ENCODE data around the gene FCHSD2.
A peak's percentile ranks its signal among the peaks of the same experiment; 100 is the strongest.
"Not testable (repeated sequence)": the region's sequence is repeated elsewhere in the genome, so short reads cannot be mapped to it uniquely, and the experiment has no call there.

The FCHSD2 gene

GRCh38 chr11:72860592-72860991 lies 281.5 kb downstream of the FCHSD2 start:
- no peak for DNase-seq

GRCh38 chr11:72860010-72860409 lies 282.1 kb downstream of the FCHSD2 start:
- DNase-seq, result no peak

- no peak for DNase-seq
Observed at GRCh38 chr11:72859126-72859525, 283.0 kb downstream of the FCHSD2 start.

- DNase-seq, result not testable (repeated sequence)
Observed at GRCh38 chr11:72858267-72858666, 283.9 kb downstream of the FCHSD2 start.

GRCh38 chr11:72856551-72857345 lies 285.4 kb downstream of the FCHSD2 start:
- DNase-seq, result no peak

- DNase-seq, result no peak
Observed at GRCh38 chr11:72856065-72856464, 286.1 kb downstream of the FCHSD2 start.

- DNase-seq, result no peak
Observed at GRCh38 chr11:72851726-72852125, 290.4 kb downstream of the FCHSD2 start.

- no peak for DNase-seq
Observed at GRCh38 chr11:72850832-72851231, 291.3 kb downstream of the FCHSD2 start.

GRCh38 chr11:72848846-72849466 lies 293.2 kb downstream of the FCHSD2 start:
- no peak for DNase-seq

GRCh38 chr11:72844356-72844755 lies 297.8 kb downstream of the FCHSD2 start:
- no peak for DNase-seq

GRCh38 chr11:72842653-72843330 lies 299.3 kb downstream of the FCHSD2 start:
- no peak for DNase-seq

- DNase-seq, result no peak
Observed at GRCh38 chr11:72842126-72842525, 300.0 kb downstream of the FCHSD2 start.

GRCh38 chr11:72841397-72841796 lies 300.7 kb downstream of the FCHSD2 start:
- DNase-seq, result no peak

GRCh38 chr11:72840780-72841179 lies 301.3 kb downstream of the FCHSD2 start:
- DNase-seq, result no peak

GRCh38 chr11:72838691-72839305 lies 303.3 kb downstream of the FCHSD2 start:
- no peak for DNase-seq

- DNase-seq, result no peak
Observed at GRCh38 chr11:72836111-72836510, 306.0 kb downstream of the FCHSD2 start.

GRCh38 chr11:72834905-72835304 lies 307.2 kb downstream of the FCHSD2 start:
- DNase-seq, result no peak

GRCh38 chr11:72833811-72834493 lies 308.2 kb downstream of the FCHSD2 start:
- no peak for DNase-seq

- no peak for DNase-seq
Observed at GRCh38 chr11:72833083-72833733, 308.9 kb downstream of the FCHSD2 start.

GRCh38 chr11:72832301-72833082 lies 309.6 kb downstream of the FCHSD2 start:
- DNase-seq, result no peak

GRCh38 chr11:72831521-72832300 lies 310.4 kb downstream of the FCHSD2 start:
- DNase-seq, result peak; percentile 17

All from stimulated activated naive CD4-positive, alpha-beta T cell treated with Interleukin-2 at 50 U/mL for 16 hours (primary cell).